Measurements from ENCODE around the gene OR14C36. TPM values are rescaled to one million over a fixed set of nuclear protein-coding genes. Genes with fewer than 3 reads are reported as not detected.

Gene OR14C36
- total RNA-seq, 4 donors from 2014 or later, result not detected

GRCh38 chr1:248316796-248317195, 31.8 kb upstream of the OR14C36 start:
- TF ChIP-seq, protein P1, sequence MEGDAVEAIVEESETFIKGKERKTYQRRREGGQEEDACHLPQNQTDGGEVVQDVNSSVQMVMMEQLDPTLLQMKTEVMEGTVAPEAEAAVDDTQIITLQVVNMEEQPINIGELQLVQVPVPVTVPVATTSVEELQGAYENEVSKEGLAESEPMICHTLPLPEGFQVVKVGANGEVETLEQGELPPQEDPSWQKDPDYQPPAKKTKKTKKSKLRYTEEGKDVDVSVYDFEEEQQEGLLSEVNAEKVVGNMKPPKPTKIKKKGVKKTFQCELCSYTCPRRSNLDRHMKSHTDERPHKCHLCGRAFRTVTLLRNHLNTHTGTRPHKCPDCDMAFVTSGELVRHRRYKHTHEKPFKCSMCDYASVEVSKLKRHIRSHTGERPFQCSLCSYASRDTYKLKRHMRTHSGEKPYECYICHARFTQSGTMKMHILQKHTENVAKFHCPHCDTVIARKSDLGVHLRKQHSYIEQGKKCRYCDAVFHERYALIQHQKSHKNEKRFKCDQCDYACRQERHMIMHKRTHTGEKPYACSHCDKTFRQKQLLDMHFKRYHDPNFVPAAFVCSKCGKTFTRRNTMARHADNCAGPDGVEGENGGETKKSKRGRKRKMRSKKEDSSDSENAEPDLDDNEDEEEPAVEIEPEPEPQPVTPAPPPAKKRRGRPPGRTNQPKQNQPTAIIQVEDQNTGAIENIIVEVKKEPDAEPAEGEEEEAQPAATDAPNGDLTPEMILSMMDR (IDR thresholded peaks at IDR 0.05 in 4 of 5, conservative IDR thresholded peaks at IDR 0.05 in 1 of 5), result no peak
- TF ChIP-seq POLR2A (IDR thresholded peaks at IDR 0.05), result no peak
- Histone ChIP-seq H3K27me3 (no peaks in the 10 kb centered on the region), H3K36me3 (no peaks in the 10 kb centered on the region), H3K4me1 (no peaks in the 10 kb centered on the region), H3K4me3 (no peak overlapping the region), H3K27ac (no peak overlapping the region), H3K9me3 (no peaks in the 10 kb centered on the region)
- intact Hi-C loops (cut with DNase I; ENCODE audit: low total_unique reads) (no loop called here), in situ Hi-C loops (cut with MboI; ENCODE audit: low sequenced_read_pairs in 4 of 4) (no loop called here)
- ATAC-seq (no peak), DNase-seq (no peak)

- DNase-seq (no peak), ATAC-seq (no peak)
- no peak within 1 kb of the TSS for H3K27ac ChIP-seq
- TF ChIP-seq, protein P1 (IDR thresholded peaks at IDR 0.05 in 4 of 5, conservative IDR thresholded peaks at IDR 0.05 in 1 of 5), result no peak
- no peak for TF ChIP-seq POLR2A (IDR thresholded peaks at IDR 0.05)
- H3K9me3 ChIP-seq, result no peaks in the 10 kb centered on the region
- in situ Hi-C loops (cut with MboI; ENCODE audit: low sequenced_read_pairs in 4 of 4), result no loop called here
- intact Hi-C loops (cut with DNase I; ENCODE audit: low total_unique reads), result no loop called here
- no peaks in the 10 kb centered on the region for H3K27me3 ChIP-seq
- no peak within 1 kb of the TSS for H3K4me3 ChIP-seq
- no peaks in the 10 kb centered on the region for H3K4me1 ChIP-seq
- no peaks in the 10 kb centered on the region for H3K36me3 ChIP-seq
Measured at GRCh38 chr1:248324468-248324867, 24.1 kb upstream of the OR14C36 start, which contains the start of gene OR2M7. Gene OR2M7, minus strand, starts transcription at chr1:248324568. Its CDS starts 0 bp downstream, at chr1:248324568.

- DNase-seq (no peak), ATAC-seq (no peak)
- H3K9me3 ChIP-seq, result no peaks in the 10 kb centered on the region
- no peak overlapping the region for H3K4me3 ChIP-seq
- no peaks in the 10 kb centered on the region for H3K4me1 ChIP-seq
- intact Hi-C loops (cut with DNase I; ENCODE audit: low total_unique reads) (no loop called here), in situ Hi-C loops (cut with MboI; ENCODE audit: low sequenced_read_pairs in 4 of 4) (no loop called here)
- H3K36me3 ChIP-seq, result no peaks in the 10 kb centered on the region
- H3K27me3 ChIP-seq, result peaks cover 0 to 3% (median 0%) of the 10 kb centered on the region in 3 donors
- H3K27ac ChIP-seq, result no peak overlapping the region
- TF ChIP-seq, protein P1 (IDR thresholded peaks at IDR 0.05 in 4 of 5, conservative IDR thresholded peaks at IDR 0.05 in 1 of 5), result no peak
- TF ChIP-seq POLR2A (IDR thresholded peaks at IDR 0.05), result no peak
Measured at GRCh38 chr1:248343451-248343850, 5.1 kb upstream of the OR14C36 start.

GRCh38 chr1:248359415-248359814, 10.8 kb downstream of the OR14C36 start:
- intact Hi-C loops (cut with DNase I; ENCODE audit: low total_unique reads), result no loop called here
- H3K4me3 ChIP-seq, result no peak overlapping the region
- H3K27me3 ChIP-seq, result no peaks in the 10 kb centered on the region
- no peak for DNase-seq
- ATAC-seq, result no peak
- no peaks in the 10 kb centered on the region for H3K36me3 ChIP-seq
- H3K9me3 ChIP-seq, result no peaks in the 10 kb centered on the region
- TF ChIP-seq, protein P1 (IDR thresholded peaks at IDR 0.05 in 4 of 5, conservative IDR thresholded peaks at IDR 0.05 in 1 of 5), result no peak
- H3K4me1 ChIP-seq, result no peaks in the 10 kb centered on the region
- in situ Hi-C loops (cut with MboI; ENCODE audit: low sequenced_read_pairs in 4 of 4), result no loop called here
- H3K27ac ChIP-seq, result no peak overlapping the region

- H3K36me3 ChIP-seq, result no peaks in the 10 kb centered on the region
- H3K27ac ChIP-seq, result no peak within 1 kb of the TSS
- H3K4me1 ChIP-seq, result no peaks in the 10 kb centered on the region
- no peak for DNase-seq
- ATAC-seq, result no peak
- H3K4me3 ChIP-seq, result no peak within 1 kb of the TSS
- no peaks in the 10 kb centered on the region for H3K9me3 ChIP-seq
- in situ Hi-C loops (cut with MboI; ENCODE audit: low sequenced_read_pairs in 4 of 4) (no loop called here), intact Hi-C loops (cut with DNase I; ENCODE audit: low total_unique reads) (no loop called here)
- TF ChIP-seq, protein P1 (IDR thresholded peaks at IDR 0.05 in 4 of 5, conservative IDR thresholded peaks at IDR 0.05 in 1 of 5), result no peak
- no peak for TF ChIP-seq POLR2A (IDR thresholded peaks at IDR 0.05)
- H3K27me3 ChIP-seq, result no peaks in the 10 kb centered on the region
Measured at GRCh38 chr1:248361121-248361715, 12.6 kb downstream of the OR14C36 start, which contains the start of gene OR2T4. Gene OR2T4, plus strand, starts transcription at chr1:248361665. Its CDS starts 0 bp downstream, at chr1:248361665.

All from gastrocnemius medialis (tissue), 4 donors.